ENCODE measurements around the gene ZNF354B.
A peak's percentile ranks its signal among the peaks of the same experiment; 100 is the strongest.
"Not testable (repeated sequence)": the region's sequence is repeated elsewhere in the genome, so short reads cannot be mapped to it uniquely, and the experiment has no call there.

Gene ZNF354B
- 37.2 to 47.8 reads per million in 2 donors for total RNA-seq

DNA sequence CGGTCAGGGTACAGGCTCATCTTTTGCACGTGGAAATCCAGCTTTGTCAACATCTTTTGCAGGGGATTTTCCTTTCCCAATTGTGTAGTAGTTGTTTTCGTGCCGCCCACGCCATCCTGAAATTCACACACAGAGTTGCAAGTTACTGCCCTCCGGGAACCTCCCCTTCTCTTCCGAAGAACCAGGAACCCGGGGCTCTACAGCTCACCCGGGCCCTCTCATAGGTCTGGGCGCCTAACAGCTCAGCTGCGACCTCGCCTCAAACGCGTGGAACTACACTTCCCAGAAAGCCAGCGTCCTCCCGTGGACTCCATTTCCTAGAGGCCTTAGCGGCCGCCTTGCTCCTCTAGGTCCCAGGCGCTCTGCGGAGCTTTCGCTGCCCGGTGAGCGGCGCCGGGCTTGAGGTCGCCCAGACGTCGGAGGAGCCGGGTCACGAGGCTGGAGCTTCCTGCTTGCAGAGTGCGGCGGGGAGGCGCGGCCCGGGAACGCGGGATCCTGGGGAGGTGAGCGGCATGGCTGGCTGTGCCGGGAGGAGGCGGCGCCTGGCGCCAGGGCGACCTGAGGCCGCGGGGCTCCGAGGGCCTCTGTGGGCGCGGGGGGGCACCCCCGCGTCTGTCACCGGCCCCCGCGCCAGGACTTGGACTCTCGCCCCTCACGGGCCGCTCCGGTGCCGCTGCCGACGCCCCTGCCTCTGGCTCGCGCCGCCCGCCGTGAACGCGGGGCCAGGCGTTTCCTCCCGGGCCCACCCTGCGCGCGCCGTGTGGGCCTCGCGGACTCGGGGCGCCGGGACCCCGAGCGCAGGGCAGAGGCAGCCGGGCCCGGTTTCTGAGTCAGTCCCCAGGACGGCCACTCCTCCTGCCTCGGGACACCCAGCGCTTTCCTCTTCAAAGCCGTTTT, at the start of gene ZNF354B:
ZNF354B (plus strand) TSS at position 329 of the 897 bp plus-strand sequence. CDS start 1,095 bp downstream, outside the sequence.
- DNase-seq, result peak; percentile 64

DNA sequence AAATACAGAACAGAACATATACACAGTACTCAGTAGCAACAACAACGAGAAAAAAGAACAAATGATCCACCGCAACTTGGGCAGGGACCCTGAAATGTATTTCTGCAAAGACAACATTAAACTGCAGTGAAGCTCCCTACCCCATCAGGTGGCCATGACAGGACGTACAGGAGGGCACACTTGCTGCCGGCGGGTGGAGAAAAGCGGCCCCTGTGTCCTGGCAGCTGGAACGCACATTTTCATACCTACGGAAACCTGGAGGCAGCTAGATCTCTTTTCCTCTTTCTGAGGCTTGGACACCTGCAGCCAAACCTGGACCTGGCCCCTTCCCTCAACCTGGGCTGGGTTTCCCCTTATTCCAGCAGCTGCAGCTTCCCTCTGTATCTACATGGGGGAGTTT, 42.2 kb upstream of the ZNF354B start:
- DNase-seq, result no peak

DNA sequence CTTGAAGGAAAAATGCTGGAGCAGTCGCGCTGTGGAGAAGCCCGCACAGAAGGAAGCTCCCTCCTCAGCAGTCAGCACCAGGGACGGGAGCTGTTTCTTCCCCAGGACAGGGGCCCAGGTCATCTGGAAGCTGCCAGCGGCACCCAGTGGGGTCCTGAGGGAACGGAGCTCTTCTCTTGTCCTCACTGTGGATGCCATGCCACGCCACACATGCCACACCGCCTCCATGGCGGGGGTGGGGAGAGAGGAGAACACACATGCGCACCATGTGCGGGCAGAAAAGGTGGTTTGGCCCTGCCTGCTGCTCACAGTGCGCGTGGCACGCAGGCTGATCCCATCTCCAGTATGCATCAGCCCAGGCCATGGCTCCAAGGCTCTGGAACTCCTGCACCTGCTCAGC, 41.7 kb upstream of the ZNF354B start:
- DNase-seq, result no peak

DNA sequence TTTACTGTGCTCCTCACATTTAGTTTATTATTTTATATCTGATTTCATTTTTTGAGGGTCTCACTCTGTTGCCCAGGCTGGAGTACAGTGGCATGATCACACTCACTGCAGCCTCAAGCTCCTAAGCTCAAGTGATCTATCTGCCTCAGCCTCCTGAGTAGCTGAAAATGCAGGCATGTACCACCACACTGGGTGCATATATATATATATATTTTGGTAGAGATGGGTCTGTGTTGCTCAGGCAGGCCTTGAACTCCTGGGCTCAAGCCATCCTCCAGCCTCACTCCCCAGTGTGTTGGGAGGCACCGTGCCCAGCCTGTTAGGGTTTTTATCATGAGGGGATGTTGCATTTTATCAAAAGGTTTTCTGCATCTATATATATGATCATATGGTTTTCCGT, 39.8 kb upstream of the ZNF354B start:
- DNase-seq, result no peak

DNA sequence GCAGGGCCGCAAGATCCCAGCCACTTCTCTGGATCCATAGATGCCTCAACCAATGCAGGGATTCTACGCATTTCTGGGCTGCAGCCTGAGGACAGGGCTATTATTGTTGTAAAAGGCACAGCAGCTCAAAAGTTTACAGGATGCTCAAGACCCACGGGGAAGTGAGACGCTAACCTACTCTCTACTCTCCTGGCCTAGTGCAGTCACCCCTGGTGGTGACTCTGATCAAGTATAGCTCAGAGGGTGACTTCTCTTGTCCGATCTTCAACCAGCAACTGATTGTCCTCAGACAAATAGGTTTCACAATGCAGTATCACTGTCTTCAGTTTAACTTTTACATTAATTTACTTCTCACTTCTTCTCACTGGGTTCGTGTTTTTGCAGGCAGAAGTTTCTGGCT, 34.3 kb upstream of the ZNF354B start:
- DNase-seq, result no peak

DNA sequence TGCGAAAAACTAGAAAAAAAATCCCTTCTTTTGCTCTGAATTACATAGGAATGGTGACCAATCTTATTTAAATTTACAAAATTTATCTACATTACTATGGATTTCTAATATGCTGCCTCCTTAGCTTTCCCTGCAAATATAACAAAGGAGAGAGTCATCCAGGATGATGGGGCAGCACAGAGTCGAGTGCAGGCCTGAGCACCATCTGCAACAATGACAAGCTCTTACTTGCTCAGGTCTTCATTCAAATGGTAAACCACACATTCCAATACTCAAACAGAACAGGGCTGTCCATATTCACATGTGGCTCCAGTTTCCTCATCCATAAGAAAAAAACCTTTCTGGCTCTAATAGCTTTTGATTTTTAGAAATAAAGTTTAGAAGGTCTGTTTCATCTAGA, 33.5 kb upstream of the ZNF354B start:
- no peak for DNase-seq

DNA sequence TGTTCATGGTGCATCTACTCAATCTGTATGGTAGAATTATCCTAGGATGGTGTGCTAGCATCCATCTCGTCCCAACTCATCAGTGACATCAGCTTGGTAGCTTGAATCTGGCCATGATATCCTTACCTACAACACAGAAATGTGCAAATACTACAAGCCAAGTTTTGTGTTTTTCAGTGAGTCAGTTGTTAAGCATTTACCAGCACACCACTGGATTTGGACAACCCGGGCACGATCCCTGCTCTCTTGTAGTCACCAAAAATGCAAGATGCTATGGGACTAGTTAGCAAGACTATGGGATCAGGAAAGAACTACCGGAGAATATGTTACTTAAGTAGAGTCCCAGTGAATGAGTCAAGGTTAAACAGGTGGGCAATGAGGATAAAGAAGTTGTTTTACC, 32.1 kb upstream of the ZNF354B start:
- DNase-seq, result no peak

DNA sequence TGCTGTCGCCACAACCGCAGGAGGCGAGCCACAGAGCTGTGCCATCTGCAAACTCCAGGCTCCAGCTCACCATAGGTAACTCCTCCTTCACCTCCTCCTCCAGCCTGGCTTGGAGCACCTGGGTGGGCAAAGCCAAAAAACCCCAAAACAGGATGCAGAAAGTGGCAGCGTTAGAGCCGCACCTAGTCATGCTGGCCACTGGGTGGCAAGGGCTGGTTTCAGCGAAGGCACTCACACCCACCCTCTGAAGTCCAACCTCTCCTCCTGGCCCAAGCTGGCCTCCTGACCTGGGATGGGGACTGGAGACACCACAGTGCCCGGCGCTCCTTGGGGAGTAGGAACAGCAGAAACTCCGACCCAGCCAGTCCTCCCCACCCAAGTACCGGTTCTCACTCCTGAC, 28.7 kb upstream of the ZNF354B start:
- no peak for DNase-seq

DNA sequence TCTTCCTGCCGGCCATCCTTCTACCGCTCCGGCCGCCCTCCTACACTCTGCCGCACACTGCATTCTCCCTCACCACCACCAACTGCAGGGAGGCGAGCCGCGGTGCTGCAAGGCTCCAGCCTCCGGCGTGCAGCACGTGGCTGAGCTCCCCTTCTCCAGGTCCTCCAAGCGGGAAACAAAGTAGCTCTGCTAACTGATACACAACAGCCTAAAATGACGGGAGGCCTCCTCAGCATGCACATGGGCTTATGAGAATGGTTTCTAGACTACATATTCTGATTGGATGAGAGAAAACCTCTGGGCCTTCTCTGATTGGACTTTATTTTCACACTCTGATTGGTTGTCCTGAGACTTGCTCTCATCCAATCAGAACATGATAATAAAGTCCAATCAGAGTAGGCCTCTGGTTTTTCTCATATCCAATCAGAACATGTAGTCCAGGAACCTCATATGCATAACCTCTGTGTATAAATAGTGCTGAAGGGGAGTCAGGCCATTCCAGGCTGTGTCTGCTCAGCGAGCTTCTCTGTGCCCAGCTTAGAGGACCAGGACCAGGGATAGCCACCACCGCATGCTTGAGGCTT, 27.0 kb upstream of the ZNF354B start:
- DNase-seq, result no peak

DNA sequence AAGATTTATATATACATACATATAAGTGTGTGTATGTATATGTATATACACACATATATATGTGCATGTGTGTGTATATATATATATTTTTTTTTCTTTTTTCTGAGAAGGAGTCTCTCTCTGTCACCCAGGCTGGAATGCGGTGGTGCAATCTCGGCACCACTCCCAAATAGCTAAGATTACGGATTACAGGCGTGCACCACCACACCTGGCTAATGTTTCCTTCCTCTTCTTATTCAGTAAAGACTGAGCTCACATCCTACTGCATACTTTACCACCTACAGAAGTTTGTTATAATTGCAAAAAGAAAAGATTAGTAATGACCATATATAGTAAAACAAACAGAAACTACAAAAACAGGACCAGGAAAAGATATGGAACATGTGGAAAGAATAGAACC, 23.1 kb upstream of the ZNF354B start:
- DNase-seq, result no peak

DNA sequence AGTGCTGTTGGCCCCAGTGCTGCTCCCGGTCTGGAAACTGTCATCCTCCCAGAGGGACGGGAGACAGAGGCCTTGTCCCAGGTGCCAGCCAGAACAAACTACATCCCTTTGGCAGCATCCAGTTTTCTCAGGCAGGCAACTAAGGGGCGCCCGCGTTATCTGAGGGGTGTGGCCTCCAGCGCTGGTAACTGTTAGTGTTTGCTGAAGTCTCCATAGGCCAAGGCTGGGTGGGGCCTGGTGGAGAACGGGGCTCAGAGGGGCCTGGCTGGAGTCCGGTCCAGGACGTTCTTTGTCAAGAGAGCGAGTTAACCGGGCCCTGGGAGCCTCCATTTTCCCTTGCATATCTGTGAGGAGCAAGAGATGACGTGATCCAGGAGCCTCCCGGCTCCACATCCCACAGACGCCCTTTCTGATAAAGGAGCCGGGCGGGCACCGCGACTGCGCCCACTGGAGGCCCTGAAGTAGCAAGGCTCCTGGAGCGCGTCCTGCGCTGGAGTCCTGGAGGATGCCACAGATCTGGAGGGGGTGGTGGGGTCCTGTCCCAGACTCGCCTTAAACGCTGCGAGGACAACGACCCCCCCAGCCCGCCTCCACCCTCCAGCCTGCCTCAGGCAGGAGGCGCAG, 20.9 kb upstream of the ZNF354B start:
- not testable (repeated sequence) for DNase-seq

DNA sequence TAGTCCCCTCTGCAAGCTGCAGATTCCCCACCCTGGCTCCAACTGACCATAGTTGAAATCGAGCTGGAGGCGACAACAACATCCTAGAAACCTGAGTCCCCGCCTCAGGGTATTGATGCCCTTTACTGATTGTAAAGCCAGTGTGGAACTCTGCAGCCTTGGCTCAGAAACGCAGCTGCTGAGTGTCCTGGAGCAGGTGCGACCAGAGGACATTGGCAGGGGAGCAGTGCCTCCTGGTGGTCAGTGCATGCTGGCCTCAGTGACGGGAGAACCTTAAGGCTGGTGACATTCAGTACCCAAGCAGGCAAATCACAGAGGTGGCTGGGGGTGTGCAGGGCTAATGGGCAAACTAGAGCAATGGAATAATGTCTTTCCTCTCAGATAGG, 20.4 kb upstream of the ZNF354B start:
- no peak for DNase-seq

DNA sequence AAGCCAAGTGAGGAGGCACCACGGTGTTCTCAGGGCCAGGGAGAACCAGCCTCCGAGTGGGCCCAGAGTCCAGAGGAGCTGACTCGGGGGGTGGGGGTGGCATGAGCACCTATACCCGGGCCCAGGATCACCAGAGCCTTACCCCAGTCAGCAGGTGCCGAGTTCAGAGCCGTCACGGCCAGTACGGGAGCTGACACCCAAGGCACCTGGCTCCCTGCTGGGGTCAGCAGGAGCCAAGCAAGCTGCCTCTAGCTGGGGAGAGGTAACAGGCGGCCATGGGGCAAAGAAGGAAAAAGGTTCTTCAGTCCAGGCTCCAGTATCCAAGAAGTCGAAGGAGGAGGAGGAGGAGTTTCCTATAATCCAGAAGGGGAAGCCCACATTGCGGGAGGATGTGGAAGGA, 19.4 kb upstream of the ZNF354B start:
- not testable (repeated sequence) for DNase-seq

DNA sequence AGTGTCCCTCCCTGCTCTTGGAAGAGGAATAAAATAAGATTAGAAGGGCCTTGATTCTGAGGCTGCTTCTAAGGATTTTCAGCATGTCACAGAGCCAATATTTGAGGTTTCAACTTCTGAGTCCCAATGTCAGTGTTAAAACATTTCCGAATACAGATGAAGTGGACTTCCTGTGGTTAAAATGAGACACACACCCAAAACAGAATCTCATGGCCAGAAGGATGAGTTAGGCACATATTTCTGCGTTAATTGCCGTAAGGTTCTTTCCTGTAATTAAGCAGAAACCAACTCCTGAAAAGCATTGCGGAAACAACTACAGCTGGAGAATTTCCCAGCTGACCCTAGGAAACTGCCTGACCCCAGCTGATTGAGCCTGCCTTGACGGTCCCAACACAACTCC, 10.4 kb upstream of the ZNF354B start:
- no peak for DNase-seq

DNA sequence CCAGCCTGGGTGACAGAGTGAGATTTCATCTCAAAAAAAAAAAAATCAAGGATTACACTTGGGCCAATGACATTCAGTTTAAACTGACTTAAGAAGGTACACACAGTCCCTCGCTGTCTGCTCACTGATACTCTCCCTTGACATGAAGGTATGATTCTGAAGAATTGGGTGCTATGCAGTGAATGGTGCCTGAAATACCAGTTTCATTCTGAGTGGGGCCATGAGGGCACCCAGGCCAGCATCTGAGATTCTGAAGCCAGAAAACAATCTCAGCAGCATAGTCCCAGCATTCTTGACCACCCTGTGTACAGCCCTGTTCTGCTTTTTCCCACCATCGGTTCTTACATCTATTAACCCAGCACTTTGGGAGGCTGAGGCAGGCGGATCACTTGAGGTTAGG, 7.8 kb upstream of the ZNF354B start:
- DNase-seq, result no peak

DNA sequence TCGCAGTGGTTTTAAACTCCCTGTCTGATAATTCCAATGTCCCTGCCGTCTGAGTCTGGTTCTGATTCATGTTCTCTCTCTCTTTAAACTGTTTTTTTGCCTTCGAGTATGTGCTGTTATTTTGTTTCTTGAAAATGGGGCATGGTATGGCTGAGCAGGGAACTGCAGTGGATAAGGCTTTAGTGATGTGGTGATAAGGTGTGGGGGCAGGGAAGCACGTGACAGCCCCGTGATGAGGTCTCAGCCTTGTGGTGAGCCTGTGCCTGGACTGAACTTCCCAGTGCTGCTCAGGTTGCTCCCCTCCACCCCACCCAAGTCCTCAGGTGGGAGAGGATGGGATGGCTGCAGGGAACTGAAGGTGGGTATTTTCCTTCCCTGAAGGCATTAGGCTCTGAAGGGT, 5.5 kb upstream of the ZNF354B start:
- no peak for DNase-seq

DNA sequence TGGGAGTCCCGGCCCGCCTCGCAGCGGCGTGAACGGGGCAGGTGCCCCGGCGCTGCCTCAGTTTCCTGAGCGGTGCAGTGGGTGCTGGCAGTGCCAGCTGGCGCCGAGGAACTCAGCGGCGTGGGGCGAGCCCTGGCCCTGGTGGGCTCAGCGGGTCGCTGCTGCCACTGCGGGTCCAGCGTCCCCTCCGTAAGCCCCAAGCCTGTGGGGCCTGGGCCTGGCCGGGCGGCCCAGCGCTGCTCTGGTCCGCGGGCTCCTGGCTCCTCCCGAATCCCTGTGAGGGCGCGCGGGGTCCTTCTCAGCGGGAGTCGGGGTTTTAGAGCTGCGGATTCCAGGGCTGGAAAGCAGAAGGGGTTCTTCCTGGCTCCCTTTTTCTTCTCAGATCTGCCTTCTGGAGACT, 862 bp downstream of the ZNF354B start:
- not testable (repeated sequence) for DNase-seq

DNA sequence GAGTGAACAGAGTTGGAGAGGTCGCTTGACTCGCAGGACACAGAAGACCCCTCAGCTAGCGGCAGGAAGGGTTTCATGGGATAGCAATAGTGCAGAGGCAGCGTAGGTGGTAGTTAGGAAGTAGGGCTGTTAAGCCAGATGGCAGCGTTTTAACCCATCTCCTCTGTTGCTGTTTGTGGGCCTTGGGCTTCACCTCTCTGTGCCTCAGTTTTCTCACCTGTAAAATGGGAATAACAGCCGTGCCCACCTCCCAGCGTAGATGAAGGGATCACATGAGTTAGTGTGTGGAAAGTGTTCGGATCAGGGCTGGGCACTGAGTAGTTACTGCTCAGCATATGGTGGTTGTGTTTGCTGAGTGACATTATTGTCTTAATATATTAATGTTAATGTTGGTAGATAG, 1.9 kb downstream of the ZNF354B start:
- no peak for DNase-seq

DNA sequence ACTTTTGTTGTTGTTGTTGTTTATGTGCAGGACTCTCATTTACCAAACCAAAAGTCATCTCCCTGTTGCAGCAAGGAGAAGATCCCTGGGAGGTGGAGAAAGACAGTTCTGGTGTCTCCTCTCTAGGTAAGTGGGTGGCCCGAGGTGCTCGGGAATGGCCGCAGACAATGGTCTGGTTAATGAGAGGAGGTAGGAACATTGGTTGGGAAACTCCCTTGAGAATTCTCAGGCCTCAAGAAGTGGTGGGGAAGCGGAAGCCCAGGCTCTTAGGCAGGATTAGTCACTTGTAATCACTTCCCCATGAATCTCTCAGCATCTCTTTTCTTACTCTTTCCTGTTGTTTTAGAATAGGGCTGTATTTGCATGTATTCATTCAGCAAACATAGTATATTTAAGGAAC, 7.2 kb downstream of the ZNF354B start:
- DNase-seq, result no peak

DNA sequence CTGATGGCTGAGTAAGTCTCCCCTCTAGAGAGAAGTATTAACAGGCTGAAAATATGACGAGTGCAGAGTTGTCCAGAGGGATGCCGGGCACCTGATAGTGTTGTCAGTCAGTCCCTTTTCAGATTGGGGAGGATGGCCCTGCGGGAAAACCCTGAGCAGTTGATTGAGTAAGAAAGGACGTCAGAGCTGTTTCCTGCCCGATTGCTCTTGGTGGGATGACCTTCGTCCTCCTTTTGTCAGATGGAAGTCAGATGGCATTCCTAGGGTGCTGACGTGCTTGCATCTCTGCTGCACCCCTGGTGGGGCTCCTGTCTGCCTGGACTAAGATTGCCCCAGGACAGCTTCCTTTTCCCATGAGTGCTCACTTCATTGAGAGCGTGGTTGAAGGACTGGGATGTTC, 9.8 kb downstream of the ZNF354B start:
- no peak for DNase-seq

DNA sequence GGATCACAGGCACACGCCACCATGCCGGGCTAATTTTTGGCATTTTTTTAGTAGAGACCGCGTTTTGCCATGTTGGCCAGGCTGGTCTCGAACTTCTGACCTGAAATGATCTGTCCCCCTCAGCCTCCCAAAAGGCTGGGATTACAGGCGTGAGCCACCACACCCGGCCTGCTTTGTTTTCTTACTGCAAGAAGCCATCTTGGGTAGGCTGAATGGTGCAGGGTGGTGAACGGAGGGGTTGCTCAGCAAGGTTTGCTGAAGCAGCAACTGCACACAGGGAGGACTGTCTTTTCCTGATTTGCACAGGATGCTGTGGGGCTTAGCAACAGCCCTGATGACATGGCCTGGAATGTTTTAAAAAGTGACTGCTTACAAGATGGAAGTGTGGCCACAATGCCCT, 10.7 kb downstream of the ZNF354B start:
- no peak for DNase-seq

DNA sequence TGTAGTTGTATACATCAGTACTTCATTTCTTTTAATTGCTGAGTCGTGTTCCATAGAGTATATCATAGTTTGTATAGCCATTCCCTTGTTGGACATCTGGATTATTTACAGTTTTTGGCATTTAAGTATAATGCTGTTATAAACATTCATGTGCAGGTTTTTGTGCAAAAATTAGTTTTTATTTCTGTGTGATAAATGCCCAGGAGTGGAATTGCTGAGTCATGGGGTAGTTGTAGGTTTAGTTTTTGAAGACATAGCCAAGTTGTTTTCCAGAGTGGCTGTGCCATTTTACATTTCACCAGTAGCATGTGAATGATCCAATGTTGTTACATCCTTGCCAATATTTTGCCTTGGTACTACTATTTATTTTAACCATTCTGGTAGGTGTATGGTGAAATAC, 12.5 kb downstream of the ZNF354B start:
- DNase-seq, result no peak

DNA sequence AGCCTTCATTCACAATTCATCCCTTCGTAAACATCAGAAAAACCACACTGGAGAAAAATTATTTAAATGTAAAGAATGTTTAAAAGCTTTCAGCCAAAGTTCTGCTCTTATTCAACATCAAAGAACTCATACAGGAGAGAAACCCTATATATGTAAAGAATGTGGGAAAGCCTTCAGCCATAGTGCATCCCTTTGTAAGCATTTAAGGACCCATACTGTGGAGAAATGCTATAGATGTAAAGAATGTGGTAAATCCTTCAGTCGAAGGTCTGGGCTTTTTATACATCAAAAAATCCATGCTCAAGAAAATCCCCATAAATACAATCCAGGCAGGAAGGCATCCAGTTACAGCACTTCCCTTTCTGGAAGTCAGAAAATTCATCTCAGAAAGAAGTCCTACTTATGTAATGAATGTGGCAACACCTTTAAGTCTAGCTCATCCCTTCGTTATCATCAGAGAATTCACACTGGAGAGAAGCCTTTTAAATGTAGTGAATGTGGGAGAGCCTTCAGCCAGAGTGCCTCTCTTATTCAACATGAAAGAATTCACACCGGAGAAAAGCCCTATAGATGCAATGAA, 23.5 kb downstream of the ZNF354B start:
- not testable (repeated sequence) for DNase-seq

Data from activated gamma-delta T cell (primary cell).